Measurements from ENCODE around the gene RAI14.

RAI14 gene

GRCh38 chr5:34866989-34867471 is 210.9 kb downstream of the RAI14 start:
- TF ChIP-seq POLR2AphosphoS5 (IDR thresholded peaks at IDR 0.05; ENCODE audit: low read depth, low read length) (no peak), TAF1 (IDR thresholded peaks at IDR 0.05; ENCODE audit: borderline replicate concordance, insufficient read depth, low read length) (no peak), SIN3A (IDR thresholded peaks at IDR 0.05; ENCODE audit: borderline replicate concordance, insufficient read depth, low read length) (no peak), REST (IDR thresholded peaks at IDR 0.05; ENCODE audit: insufficient read depth in 1 of 2, low read depth in 2 of 2, low read length in 2 of 2) (no peak), FOXP2 (optimal IDR thresholded peaks at IDR 0.05; ENCODE audit: borderline replicate concordance, extremely low read depth, extremely low read length, insufficient read depth) (no peak)

DNA sequence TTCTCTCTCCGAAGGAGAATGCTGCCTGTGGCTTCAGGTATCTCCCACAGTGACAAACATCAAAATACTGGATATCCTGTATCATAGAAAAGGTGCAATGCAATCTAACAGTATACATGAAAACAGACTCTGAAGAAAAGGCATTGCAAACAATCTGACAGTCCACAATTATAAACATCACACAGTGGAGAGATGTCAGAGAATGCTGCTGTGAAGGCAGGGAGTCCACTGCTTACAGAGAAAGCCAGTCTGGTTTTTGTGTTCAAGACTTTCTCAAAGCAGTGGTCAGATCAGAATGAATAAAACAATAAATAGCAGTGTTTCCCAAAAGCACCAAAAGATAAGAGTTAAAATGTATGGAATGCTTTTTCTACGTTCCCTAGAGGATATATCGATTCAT is 211.5 kb downstream of the RAI14 start:
- TF ChIP-seq FOXP2 (optimal IDR thresholded peaks at IDR 0.05; ENCODE audit: borderline replicate concordance, extremely low read depth, extremely low read length, insufficient read depth), result no peak

- TF ChIP-seq TAF1 (IDR thresholded peaks at IDR 0.05; ENCODE audit: borderline replicate concordance, insufficient read depth, low read length) (no peak), SIN3A (IDR thresholded peaks at IDR 0.05; ENCODE audit: borderline replicate concordance, insufficient read depth, low read length) (no peak), FOXP2 (optimal IDR thresholded peaks at IDR 0.05; ENCODE audit: borderline replicate concordance, extremely low read depth, extremely low read length, insufficient read depth) (no peak), REST (IDR thresholded peaks at IDR 0.05; ENCODE audit: insufficient read depth in 1 of 2, low read depth in 2 of 2, low read length in 2 of 2) (no peak), POLR2AphosphoS5 (IDR thresholded peaks at IDR 0.05; ENCODE audit: low read depth, low read length) (no peak)
These were observed 212.7 kb downstream of the RAI14 start for GRCh38 chr5:34868791-34869190.

DNA sequence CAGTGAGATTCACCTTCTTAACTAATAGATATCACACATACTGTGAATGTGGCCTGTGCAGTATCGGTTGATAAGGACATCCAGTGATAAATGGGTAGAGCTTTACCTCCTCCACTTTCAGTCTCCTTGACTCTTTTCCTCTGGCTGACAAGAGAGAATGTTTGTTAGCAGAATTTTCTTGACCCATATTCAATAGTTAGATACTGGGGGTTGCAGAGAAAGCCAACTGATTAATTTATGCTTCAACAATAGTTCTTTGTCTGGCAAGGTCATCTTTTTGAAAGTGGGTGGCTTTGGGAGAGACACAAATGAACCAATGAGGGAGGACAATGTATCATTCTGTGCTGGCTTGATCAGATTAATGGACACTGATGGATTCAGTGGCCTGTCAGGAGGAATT is 213.1 kb downstream of the RAI14 start:
- TF ChIP-seq POLR2AphosphoS5 (IDR thresholded peaks at IDR 0.05; ENCODE audit: low read depth, low read length) (no peak), FOXP2 (optimal IDR thresholded peaks at IDR 0.05; ENCODE audit: borderline replicate concordance, extremely low read depth, extremely low read length, insufficient read depth) (no peak), REST (IDR thresholded peaks at IDR 0.05; ENCODE audit: insufficient read depth in 1 of 2, low read depth in 2 of 2, low read length in 2 of 2) (no peak), TAF1 (IDR thresholded peaks at IDR 0.05; ENCODE audit: borderline replicate concordance, insufficient read depth, low read length) (no peak), SIN3A (IDR thresholded peaks at IDR 0.05; ENCODE audit: borderline replicate concordance, insufficient read depth, low read length) (no peak)

DNA sequence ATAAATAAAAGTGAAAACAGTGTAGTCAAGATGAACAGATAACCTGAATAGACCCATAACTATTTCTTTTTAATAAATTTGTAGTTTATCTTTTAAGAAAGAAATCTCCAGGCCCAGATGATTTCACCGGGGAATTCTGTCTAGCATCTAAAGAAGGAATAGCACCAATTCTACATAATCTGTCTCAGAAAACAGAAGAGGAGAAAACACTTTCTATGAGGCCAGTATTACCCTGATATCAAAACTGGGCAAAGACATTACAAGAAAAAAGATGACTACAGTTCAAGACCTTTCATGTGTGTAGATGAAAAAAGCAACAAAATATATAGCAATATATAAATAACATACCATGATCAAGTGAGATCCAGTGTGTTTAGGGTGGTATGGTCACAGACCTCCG is 214.3 kb downstream of the RAI14 start:
- TF ChIP-seq POLR2AphosphoS5 (IDR thresholded peaks at IDR 0.05; ENCODE audit: low read depth, low read length) (no peak), FOXP2 (optimal IDR thresholded peaks at IDR 0.05; ENCODE audit: borderline replicate concordance, extremely low read depth, extremely low read length, insufficient read depth) (no peak), SIN3A (IDR thresholded peaks at IDR 0.05; ENCODE audit: borderline replicate concordance, insufficient read depth, low read length) (no peak), REST (IDR thresholded peaks at IDR 0.05; ENCODE audit: insufficient read depth in 1 of 2, low read depth in 2 of 2, low read length in 2 of 2) (no peak), TAF1 (IDR thresholded peaks at IDR 0.05; ENCODE audit: borderline replicate concordance, insufficient read depth, low read length) (no peak)

Data from PFSK-1 (cell line).